T-helper 17 cell (primary cell): ENCODE measurements around the gene ELF4. TPM values are rescaled to one million over a fixed set of nuclear protein-coding genes. Genes with fewer than 3 reads are reported as not detected.

Source experiments
- ATAC-seq: fragments of 150-1000 bp; cut with Tn5 transposase; 2 replicates; pipeline ENCODE4 v1.10.0; 2021; ENCODE audit warnings: mild to moderate bottlenecking, moderate library complexity
- DNase-seq, 3 donors: peaks; one replicate each; pipeline versions ENCODE4 v3.0.0 to v3.0.0-alpha.2; 2020 to 2021
- H3K9me3 ChIP-seq: one replicate; pipeline ENCODE4 v1.7.0; 2013; ENCODE audit warnings: low read length, mild to moderate bottlenecking; ENCODE audit not compliant: control insufficient read depth, poor library complexity, severe bottlenecking
- H3K27ac Mint-ChIP-seq: one replicate; pipeline ENCODE4 v1.8.0; 2022; ENCODE audit warnings: mild to moderate bottlenecking, moderate library complexity, mixed read lengths
- H3K27me3 Mint-ChIP-seq: one replicate; pipeline ENCODE4 v1.8.0; 2022; ENCODE audit warnings: mixed read lengths
- H3K36me3 Mint-ChIP-seq: one replicate; pipeline ENCODE4 v1.8.0; 2022; ENCODE audit warnings: low read depth, mixed read lengths
- H3K4me1 Mint-ChIP-seq: one replicate; pipeline ENCODE4 v1.8.0; 2022; ENCODE audit warnings: mild to moderate bottlenecking, mixed read lengths
- H3K4me3 Mint-ChIP-seq: one replicate; pipeline ENCODE4 v1.8.0; 2022; ENCODE audit warnings: mild to moderate bottlenecking, moderate library complexity, mixed read lengths
- total RNA-seq, 4 donors: library from RNA in 2 of 4; stranded (reverse) in 2 of 4; gene quantifications; one replicate each; pipeline ENCODE4 v1.2.3 and lab custom pipeline; 2022 to 2026

The ELF4 gene
- 10 to 100 TPM; 28.4 to 34.6 TPM for total RNA-seq
- 60.3 to 66.5 reads per million in 2 donors for total RNA-seq (lab: John Stamatoyannopoulos, UW)

- Mint-ChIP-seq H3K4me1 (peaks cover 15% of the 10 kb centered on the region), H3K27me3 (no peaks in the 10 kb centered on the region), H3K27ac (peak within 1 kb of the TSS; percentile 85), H3K36me3 (peaks cover 2% of the 10 kb centered on the region), H3K4me3 (peak within 1 kb of the TSS; percentile 95)
- H3K9me3 ChIP-seq = no peaks in the 10 kb centered on the region
- ATAC-seq = peak; percentile 75
- DNase-seq = peak; percentile 29 to 63 (median 54)
Measured at GRCh38 chrX:130110379-130111219, at the start of gene ELF4. Gene ELF4, minus strand, starts transcription at chrX:130110497. Its CDS starts 29,167 bp downstream, at chrX:130081330.

GRCh38 chrX:130159776-130160175 lies 49.5 kb upstream of the ELF4 start:
- peak overlapping the region; percentile 67 for H3K27ac Mint-ChIP-seq
- no peaks in the 10 kb centered on the region for H3K9me3 ChIP-seq
- H3K36me3 Mint-ChIP-seq = no peaks in the 10 kb centered on the region
- peaks cover 9% of the 10 kb centered on the region for H3K4me1 Mint-ChIP-seq
- ATAC-seq (no peak), DNase-seq (no peak)
- no peaks in the 10 kb centered on the region for H3K27me3 Mint-ChIP-seq
- no peak overlapping the region for H3K4me3 Mint-ChIP-seq

GRCh38 chrX:130158311-130158710 lies 48.0 kb upstream of the ELF4 start:
- no peaks in the 10 kb centered on the region for H3K27me3 Mint-ChIP-seq
- peaks cover 9% of the 10 kb centered on the region for H3K4me1 Mint-ChIP-seq
- H3K4me3 Mint-ChIP-seq = no peak overlapping the region
- H3K27ac Mint-ChIP-seq = no peak overlapping the region
- no peaks in the 10 kb centered on the region for H3K9me3 ChIP-seq
- no peak for ATAC-seq
- H3K36me3 Mint-ChIP-seq = no peaks in the 10 kb centered on the region
- DNase-seq = no peak

DNA sequence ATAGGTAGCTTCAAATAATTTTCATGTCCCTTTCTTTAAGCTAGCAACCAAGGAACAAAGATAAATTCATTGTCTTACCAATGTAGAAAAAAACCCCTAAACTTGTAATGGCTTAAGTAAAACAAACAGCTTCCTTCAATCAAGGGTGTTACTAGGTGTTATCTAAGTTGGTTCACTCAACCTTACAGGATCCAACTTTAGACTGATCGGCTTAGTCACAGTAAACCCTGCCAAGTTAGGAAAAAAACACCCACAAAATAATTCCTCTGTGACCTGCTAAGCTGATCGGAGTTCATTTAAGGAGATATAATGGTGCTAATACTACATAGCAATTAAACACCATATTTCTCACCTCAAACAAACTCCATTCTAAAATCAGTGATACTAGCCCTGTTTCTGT lies 45.3 kb upstream of the ELF4 start:
- H3K4me1 Mint-ChIP-seq = peaks cover 5% of the 10 kb centered on the region
- no peaks in the 10 kb centered on the region for H3K9me3 ChIP-seq
- no peak overlapping the region for H3K27ac Mint-ChIP-seq
- no peaks in the 10 kb centered on the region for H3K27me3 Mint-ChIP-seq
- ATAC-seq (no peak), DNase-seq (no peak)
- no peak overlapping the region for H3K4me3 Mint-ChIP-seq
- H3K36me3 Mint-ChIP-seq = no peaks in the 10 kb centered on the region

- Mint-ChIP-seq H3K27me3 (no peaks in the 10 kb centered on the region), H3K4me1 (peaks cover 6% of the 10 kb centered on the region), H3K27ac (no peak overlapping the region), H3K36me3 (peaks cover 4% of the 10 kb centered on the region), H3K4me3 (no peak overlapping the region)
- H3K9me3 ChIP-seq = no peaks in the 10 kb centered on the region
- no peak for ATAC-seq
- no peak for DNase-seq
Measured at GRCh38 chrX:130147631-130148030, 37.3 kb upstream of the ELF4 start.

GRCh38 chrX:130145123-130145522 lies 34.8 kb upstream of the ELF4 start:
- ATAC-seq = no peak
- peaks cover 8% of the 10 kb centered on the region for H3K36me3 Mint-ChIP-seq

GRCh38 chrX:130144509-130144908 lies 34.2 kb upstream of the ELF4 start:
- H3K36me3 Mint-ChIP-seq = peaks cover 8% of the 10 kb centered on the region
- H3K27me3 Mint-ChIP-seq = no peaks in the 10 kb centered on the region
- peaks cover 9% of the 10 kb centered on the region for H3K4me1 Mint-ChIP-seq
- no peaks in the 10 kb centered on the region for H3K9me3 ChIP-seq
- no peak for DNase-seq
- H3K4me3 Mint-ChIP-seq = no peak overlapping the region
- no peak overlapping the region for H3K27ac Mint-ChIP-seq
- no peak for ATAC-seq

More at GRCh38 chrX:130145123-130145522, 34.8 kb upstream of the ELF4 start:
- DNase-seq = no peak
- Mint-ChIP-seq H3K27me3 (no peaks in the 10 kb centered on the region), H3K4me3 (no peak overlapping the region), H3K4me1 (peaks cover 9% of the 10 kb centered on the region), H3K27ac (no peak overlapping the region)
- H3K9me3 ChIP-seq = no peaks in the 10 kb centered on the region

DNA sequence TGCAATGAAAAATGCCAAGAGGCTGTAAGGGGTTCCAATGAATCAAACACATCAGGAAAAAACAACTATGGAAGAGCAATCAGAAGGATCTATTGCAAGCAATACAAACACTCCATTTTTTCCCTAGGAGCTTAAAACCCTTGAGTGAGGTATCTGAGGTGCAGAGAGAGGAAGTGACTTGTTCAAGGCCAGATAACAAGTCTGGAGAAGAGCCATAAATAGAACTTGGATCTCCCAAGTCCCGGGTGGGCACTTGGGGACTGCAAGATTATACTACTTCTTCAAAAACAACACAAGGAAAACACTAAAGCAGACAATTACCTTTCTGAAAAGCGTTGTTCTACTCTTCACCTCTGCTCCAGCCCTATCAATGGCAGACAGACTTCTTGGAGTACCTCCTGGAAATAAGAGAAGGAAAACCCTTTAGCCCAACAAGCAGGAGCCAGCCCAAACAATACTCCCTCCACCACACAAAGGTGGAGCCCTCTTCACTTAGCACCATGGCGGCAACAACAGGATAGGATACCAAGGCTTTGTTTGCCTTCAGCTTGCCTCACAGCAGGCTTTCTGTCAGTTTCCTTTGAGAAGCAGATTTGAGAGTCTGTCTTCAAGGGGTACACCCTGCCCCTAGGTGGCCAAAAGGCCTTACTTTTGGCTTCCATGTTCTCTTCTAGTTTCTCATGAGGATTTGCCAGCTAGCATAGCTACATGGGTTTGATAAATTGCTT lies 29.3 kb upstream of the ELF4 start:
- DNase-seq (no peak), ATAC-seq (no peak)
- H3K9me3 ChIP-seq = no peaks in the 10 kb centered on the region
- no peak overlapping the region for H3K4me3 Mint-ChIP-seq
- H3K27me3 Mint-ChIP-seq = no peaks in the 10 kb centered on the region
- no peak overlapping the region for H3K27ac Mint-ChIP-seq
- peaks cover 8% of the 10 kb centered on the region for H3K36me3 Mint-ChIP-seq
- peaks cover 9% of the 10 kb centered on the region for H3K4me1 Mint-ChIP-seq

DNA sequence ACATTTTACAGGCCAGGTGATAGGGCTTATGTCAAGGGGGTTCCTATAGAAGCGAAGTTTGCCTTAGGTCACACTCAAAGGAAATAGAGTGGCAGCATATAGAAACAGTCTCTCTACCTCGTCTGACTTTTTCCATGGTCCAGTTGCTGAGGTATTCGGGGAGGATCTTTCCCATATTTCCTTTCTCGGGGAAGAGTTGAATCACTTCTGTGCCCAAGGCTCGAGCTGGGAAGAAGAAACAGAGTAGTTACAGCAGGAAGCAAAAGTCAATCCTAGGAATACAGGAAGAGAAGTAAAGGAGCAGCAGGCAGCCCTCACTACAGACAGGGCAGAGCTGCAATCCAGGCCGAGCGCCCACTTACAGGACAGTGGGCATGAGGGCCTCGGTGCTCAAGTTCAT lies 26.7 kb upstream of the ELF4 start:
- Mint-ChIP-seq H3K27me3 (no peaks in the 10 kb centered on the region), H3K4me1 (peaks cover 5% of the 10 kb centered on the region), H3K36me3 (peaks cover 3% of the 10 kb centered on the region), H3K27ac (no peak overlapping the region), H3K4me3 (no peak overlapping the region)
- no peak for ATAC-seq
- DNase-seq = no peak
- no peaks in the 10 kb centered on the region for H3K9me3 ChIP-seq

- H3K4me1 Mint-ChIP-seq = peaks cover 2% of the 10 kb centered on the region
- no peak overlapping the region for H3K27ac Mint-ChIP-seq
- ATAC-seq = no peak
- no peaks in the 10 kb centered on the region for H3K9me3 ChIP-seq
- no peaks in the 10 kb centered on the region for H3K36me3 Mint-ChIP-seq
- no peak for DNase-seq
- H3K27me3 Mint-ChIP-seq = no peaks in the 10 kb centered on the region
- H3K4me3 Mint-ChIP-seq = no peak overlapping the region
Measured at GRCh38 chrX:130136496-130136895, 26.2 kb upstream of the ELF4 start.

DNA sequence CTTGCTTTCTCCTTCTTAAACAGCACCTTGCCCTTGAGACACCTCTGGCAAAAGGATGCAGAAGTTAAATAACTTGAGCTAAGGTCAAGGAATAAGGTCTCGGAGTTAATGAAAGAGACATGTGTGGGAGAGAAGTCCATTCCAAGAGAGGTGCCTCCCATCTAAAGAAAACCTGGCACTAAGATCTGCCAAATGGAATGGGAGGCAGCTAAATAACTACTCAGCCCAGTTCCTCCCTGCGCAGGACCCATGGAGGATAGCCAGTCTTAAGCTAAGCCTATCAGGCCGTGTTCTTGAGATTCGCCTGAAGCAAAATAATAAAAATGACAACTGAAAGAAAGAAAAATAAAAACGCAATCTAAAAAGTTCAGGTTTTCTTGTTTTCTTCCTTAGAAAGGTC lies 20.7 kb upstream of the ELF4 start:
- H3K27me3 Mint-ChIP-seq = no peaks in the 10 kb centered on the region
- ATAC-seq (no peak), DNase-seq (no peak)
- H3K9me3 ChIP-seq = no peaks in the 10 kb centered on the region
- no peaks in the 10 kb centered on the region for H3K36me3 Mint-ChIP-seq
- H3K4me3 Mint-ChIP-seq = no peak overlapping the region
- H3K4me1 Mint-ChIP-seq = no peaks in the 10 kb centered on the region
- H3K27ac Mint-ChIP-seq = no peak overlapping the region

DNA sequence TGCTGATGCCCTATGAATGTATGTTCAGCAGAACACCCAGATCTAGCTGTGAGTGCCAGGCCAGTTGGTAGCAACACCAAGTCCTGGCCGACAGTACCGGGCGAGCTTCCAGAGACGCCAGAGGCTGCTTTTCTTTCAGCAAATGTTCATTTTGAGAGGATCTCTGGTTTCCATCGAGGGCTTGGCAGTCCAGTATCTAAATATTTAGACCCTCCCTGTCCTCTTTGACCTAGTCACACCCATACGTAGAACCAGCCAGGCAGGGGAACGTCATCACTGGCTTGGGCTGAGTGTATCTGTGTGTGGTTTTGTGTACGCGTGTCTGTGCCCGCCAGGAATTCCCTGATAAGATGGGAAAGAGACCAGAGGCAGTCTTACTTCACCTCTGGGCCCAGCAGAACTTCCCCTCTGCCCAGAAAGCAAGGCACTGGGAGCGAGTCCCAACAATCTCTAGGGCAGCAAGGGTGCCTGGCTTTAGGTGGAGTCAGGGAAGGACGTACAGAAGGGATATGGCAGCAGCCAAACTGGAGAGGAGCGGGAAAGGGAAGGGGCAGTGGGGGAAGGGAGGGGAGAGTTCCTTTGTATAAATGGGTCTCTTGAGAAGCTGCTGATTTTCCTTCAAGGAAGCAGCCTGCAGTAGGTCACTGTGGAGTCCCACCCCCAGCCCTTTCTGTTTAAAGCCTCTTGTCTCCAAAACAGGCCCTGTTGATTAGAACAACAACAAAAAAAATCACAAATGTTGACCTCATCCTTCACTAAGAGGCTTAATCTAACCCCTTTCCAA lies 15.0 kb upstream of the ELF4 start:
- ATAC-seq (no peak), DNase-seq (no peak)
- no peaks in the 10 kb centered on the region for H3K36me3 Mint-ChIP-seq
- no peaks in the 10 kb centered on the region for H3K9me3 ChIP-seq
- no peak overlapping the region for H3K4me3 Mint-ChIP-seq
- H3K27ac Mint-ChIP-seq = no peak overlapping the region
- no peaks in the 10 kb centered on the region for H3K4me1 Mint-ChIP-seq
- no peaks in the 10 kb centered on the region for H3K27me3 Mint-ChIP-seq

DNA sequence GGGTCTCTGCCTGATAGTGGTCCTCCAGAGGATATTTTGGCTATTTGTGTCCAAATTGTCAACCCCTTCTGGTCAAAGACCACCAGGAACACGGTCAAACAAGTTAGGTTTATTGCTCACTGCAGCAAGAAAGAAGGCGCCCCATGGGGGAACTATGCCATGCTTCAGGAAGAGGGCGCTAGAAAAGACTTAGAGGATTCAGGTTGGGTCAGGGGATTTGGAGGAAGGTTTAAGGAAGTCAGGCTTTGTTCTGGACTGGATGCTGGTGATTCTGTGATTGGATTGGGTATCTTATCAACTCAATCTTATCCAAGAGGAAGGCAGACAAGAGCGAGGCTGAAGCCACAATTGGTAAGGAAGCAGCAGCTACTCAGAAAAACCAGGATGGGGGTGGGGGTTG lies 14.3 kb upstream of the ELF4 start:
- H3K36me3 Mint-ChIP-seq = no peaks in the 10 kb centered on the region
- no peak overlapping the region for H3K4me3 Mint-ChIP-seq
- no peaks in the 10 kb centered on the region for H3K27me3 Mint-ChIP-seq
- no peaks in the 10 kb centered on the region for H3K4me1 Mint-ChIP-seq
- ATAC-seq (no peak), DNase-seq (no peak)
- no peaks in the 10 kb centered on the region for H3K9me3 ChIP-seq
- H3K27ac Mint-ChIP-seq = no peak overlapping the region
